Measurements from ENCODE around the gene ZMYND11. TPM values are rescaled to one million over a fixed set of nuclear protein-coding genes. Genes with fewer than 3 reads are reported as not detected.
A peak's percentile ranks its signal among the peaks of the same experiment; 100 is the strongest.

The ZMYND11 gene
- total and polyA plus RNA-seq, 9 of the 15 experiments (the other 6 are each of a cell fraction or from before 2014, with no cell fraction given) = 2.7 to 13.8 (median 8.8) TPM

DNA sequence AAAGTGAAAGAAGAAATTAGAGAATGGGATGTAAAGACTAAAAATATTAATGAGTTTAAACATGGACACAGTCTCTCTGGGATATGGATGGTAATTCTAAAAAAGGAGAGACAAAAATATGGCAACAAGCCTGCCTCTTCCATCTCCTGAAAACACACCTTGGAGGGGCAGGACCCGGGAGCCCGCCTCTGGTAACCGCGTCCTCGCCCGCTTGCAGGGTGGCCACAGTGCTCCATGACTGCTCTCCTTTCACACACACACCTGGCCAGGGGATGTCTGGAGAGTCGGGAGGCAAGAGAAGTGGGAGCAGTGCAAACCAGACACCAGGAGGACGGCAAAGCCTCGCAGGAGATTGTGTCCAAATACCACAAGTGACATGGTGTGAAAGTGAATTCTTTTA lies 166.3 kb downstream of the ZMYND11 start (continued):
- TF ChIP-seq, protein P1, sequence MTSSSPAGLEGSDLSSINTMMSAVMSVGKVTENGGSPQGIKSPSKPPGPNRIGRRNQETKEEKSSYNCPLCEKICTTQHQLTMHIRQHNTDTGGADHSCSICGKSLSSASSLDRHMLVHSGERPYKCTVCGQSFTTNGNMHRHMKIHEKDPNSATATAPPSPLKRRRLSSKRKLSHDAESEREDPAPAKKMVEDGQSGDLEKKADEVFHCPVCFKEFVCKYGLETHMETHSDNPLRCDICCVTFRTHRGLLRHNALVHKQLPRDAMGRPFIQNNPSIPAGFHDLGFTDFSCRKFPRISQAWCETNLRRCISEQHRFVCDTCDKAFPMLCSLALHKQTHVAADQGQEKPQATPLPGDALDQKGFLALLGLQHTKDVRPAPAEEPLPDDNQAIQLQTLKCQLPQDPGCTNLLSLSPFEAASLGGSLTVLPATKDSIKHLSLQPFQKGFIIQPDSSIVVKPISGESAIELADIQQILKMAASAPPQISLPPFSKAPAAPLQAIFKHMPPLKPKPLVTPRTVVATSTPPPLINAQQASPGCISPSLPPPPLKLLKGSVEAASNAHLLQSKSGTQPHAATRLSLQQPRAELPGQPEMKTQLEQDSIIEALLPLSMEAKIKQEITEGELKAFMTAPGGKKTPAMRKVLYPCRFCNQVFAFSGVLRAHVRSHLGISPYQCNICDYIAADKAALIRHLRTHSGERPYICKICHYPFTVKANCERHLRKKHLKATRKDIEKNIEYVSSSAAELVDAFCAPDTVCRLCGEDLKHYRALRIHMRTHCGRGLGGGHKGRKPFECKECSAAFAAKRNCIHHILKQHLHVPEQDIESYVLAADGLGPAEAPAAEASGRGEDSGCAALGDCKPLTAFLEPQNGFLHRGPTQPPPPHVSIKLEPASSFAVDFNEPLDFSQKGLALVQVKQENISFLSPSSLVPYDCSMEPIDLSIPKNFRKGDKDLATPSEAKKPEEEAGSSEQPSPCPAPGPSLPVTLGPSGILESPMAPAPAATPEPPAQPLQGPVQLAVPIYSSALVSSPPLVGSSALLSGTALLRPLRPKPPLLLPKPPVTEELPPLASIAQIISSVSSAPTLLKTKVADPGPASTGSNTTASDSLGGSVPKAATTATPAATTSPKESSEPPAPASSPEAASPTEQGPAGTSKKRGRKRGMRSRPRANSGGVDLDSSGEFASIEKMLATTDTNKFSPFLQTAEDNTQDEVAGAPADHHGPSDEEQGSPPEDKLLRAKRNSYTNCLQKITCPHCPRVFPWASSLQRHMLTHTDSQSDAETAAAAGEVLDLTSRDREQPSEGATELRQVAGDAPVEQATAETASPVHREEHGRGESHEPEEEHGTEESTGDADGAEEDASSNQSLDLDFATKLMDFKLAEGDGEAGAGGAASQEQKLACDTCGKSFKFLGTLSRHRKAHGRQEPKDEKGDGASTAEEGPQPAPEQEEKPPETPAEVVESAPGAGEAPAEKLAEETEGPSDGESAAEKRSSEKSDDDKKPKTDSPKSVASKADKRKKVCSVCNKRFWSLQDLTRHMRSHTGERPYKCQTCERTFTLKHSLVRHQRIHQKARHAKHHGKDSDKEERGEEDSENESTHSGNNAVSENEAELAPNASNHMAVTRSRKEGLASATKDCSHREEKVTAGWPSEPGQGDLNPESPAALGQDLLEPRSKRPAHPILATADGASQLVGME (CRISPR knock-in tag; IDR thresholded peaks at IDR 0.05) = no peak
- no peak for TF ChIP-seq EWSR1 (IDR thresholded peaks at IDR 0.05; ENCODE audit: borderline replicate concordance, low read depth, partially characterized antibody)
- no peak for TF ChIP-seq CSDE1 (IDR thresholded peaks at IDR 0.05)
- TF ChIP-seq FOXJ3 (CRISPR knock-in tag; IDR thresholded peaks at IDR 0.05) = no peak
- TF ChIP-seq PRPF4 (IDR thresholded peaks at IDR 0.05; ENCODE audit: insufficient read depth, low read depth, low read length, poor library complexity, severe bottlenecking) = no peak

Small RNAs within 50 kb of the gene (small RNA-seq; reads per million reads assigned to genes)
- gene RNA5SP297 (1.4 reads per million, percentile 72 among the genes with 10 or more reads in this experiment), gene RNA5SP298 (5.3 reads per million, percentile 93 among the genes with 10 or more reads in this experiment)

Other genes with a start within 250 kb of the ZMYND11 start
- 0.04 TPM in 1 of 2 replicates, not detected in the other for gene TUBB8, start 86.2 kb upstream of the ZMYND11 start, total RNA-seq (2014; rRNA removed)
- not detected in 2 replicates for gene TUBB8, start 86.2 kb upstream of the ZMYND11 start, total RNA-seq (2014; rRNA removed; fragmentation: Illumina TruSeq; extraction: Trizol)
- gene TUBB8, start 86.2 kb upstream of the ZMYND11 start, total RNA-seq (2015; rRNA removed; fragmentation: Illumina TruSeq; extraction: Trizol) = not detected in 2 replicates
- gene TUBB8, start 86.2 kb upstream of the ZMYND11 start, total RNA-seq (2021) = not detected in 2 replicates
- gene TUBB8, start 86.2 kb upstream of the ZMYND11 start, polyA plus RNA-seq (2011; rRNA removed) = 0.07 and 0.08 TPM in 2 replicates
- not detected in 2 replicates for gene TUBB8, start 86.2 kb upstream of the ZMYND11 start, polyA plus RNA-seq (2014; fragmentation: Illumina TruSeq; extraction: Trizol)
- gene TUBB8, start 86.2 kb upstream of the ZMYND11 start, polyA plus RNA-seq (2014; fragmentation: Nextera tagmentation; extraction: Ambion mirVana) = not detected
- not detected in 2 replicates for gene TUBB8, start 86.2 kb upstream of the ZMYND11 start, polyA plus RNA-seq (2014; rRNA removed)

Measured in K562 (cell line).